ENCODE data around the gene PCBP3. TPM values are rescaled to one million over a fixed set of nuclear protein-coding genes. Genes with fewer than 3 reads are reported as not detected.
A peak's percentile ranks its signal among the peaks of the same experiment; 100 is the strongest.

The PCBP3 gene
- total RNA-seq, 1 experiment from 2014 or later, result 1.4 TPM

- Mint-ChIP-seq H3K4me1 (ENCODE audit: low read depth, unreplicated experiment) (no peaks in the 10 kb centered on the region), H3K27me3 (ENCODE audit: unreplicated experiment) (peaks cover 4% of the 10 kb centered on the region), H3K4me3 (ENCODE audit: low read depth, unreplicated experiment) (no peak overlapping the region), H3K9me3 (ENCODE audit: low read depth, unreplicated experiment) (no peaks in the 10 kb centered on the region), H3K36me3 (ENCODE audit: insufficient read depth, unreplicated experiment) (no peaks in the 10 kb centered on the region), H3K27ac (ENCODE audit: unreplicated experiment) (no peak overlapping the region)
- CTCF ChIA-PET, result interaction anchor here (0.6 kb wide), 1 partner anchor 22 kb away, joined by 6 read pairs; no protein-coding TSS in a partner anchor
- TF ChIP-seq CTCF (IDR thresholded peaks at IDR 0.05; ENCODE audit: unreplicated experiment), result no peak
- DNase-seq, result no peak
- no TSS peak for BruUV-seq (replicated peaks)
- intact Hi-C loops (cut with micrococcal nuclease; ENCODE audit: unreplicated experiment), result no loop called here
Observed at GRCh38 chr21:45920824-45921600, 277.5 kb downstream of the PCBP3 start.

- intact Hi-C loops (cut with micrococcal nuclease; ENCODE audit: unreplicated experiment), result no loop called here
- H3K36me3 Mint-ChIP-seq (ENCODE audit: insufficient read depth, unreplicated experiment), result no peaks in the 10 kb centered on the region
- DNase-seq, result no peak
- TF ChIP-seq CTCF (IDR thresholded peaks at IDR 0.05; ENCODE audit: unreplicated experiment), result no peak
- no TSS peak for BruUV-seq (replicated peaks)
- peaks cover 13% of the 10 kb centered on the region for H3K27me3 Mint-ChIP-seq (ENCODE audit: unreplicated experiment)
- H3K27ac Mint-ChIP-seq (ENCODE audit: unreplicated experiment), result no peak overlapping the region
- H3K9me3 Mint-ChIP-seq (ENCODE audit: low read depth, unreplicated experiment), result no peaks in the 10 kb centered on the region
- H3K4me3 Mint-ChIP-seq (ENCODE audit: low read depth, unreplicated experiment), result no peak overlapping the region
- no peaks in the 10 kb centered on the region for H3K4me1 Mint-ChIP-seq (ENCODE audit: low read depth, unreplicated experiment)
- CTCF ChIA-PET, result no interaction called here
Observed at GRCh38 chr21:45921917-45922316, 278.4 kb downstream of the PCBP3 start.

- Mint-ChIP-seq H3K27me3 (ENCODE audit: unreplicated experiment) (peaks cover 20% of the 10 kb centered on the region), H3K4me3 (ENCODE audit: low read depth, unreplicated experiment) (no peak overlapping the region), H3K9me3 (ENCODE audit: low read depth, unreplicated experiment) (no peaks in the 10 kb centered on the region), H3K4me1 (ENCODE audit: low read depth, unreplicated experiment) (no peaks in the 10 kb centered on the region), H3K27ac (ENCODE audit: unreplicated experiment) (no peak overlapping the region), H3K36me3 (ENCODE audit: insufficient read depth, unreplicated experiment) (no peaks in the 10 kb centered on the region)
- no peak for DNase-seq
- BruUV-seq (replicated peaks), result no TSS peak
- TF ChIP-seq CTCF (IDR thresholded peaks at IDR 0.05; ENCODE audit: unreplicated experiment), result no peak
- CTCF ChIA-PET, result no interaction called here
- intact Hi-C loops (cut with micrococcal nuclease; ENCODE audit: unreplicated experiment), result no loop called here
Observed at GRCh38 chr21:45922648-45923047, 279.1 kb downstream of the PCBP3 start.

- H3K27ac Mint-ChIP-seq (ENCODE audit: unreplicated experiment), result no peak overlapping the region
- CTCF ChIA-PET, result no interaction called here
- peak; percentile 51 for TF ChIP-seq CTCF (IDR thresholded peaks at IDR 0.05; ENCODE audit: unreplicated experiment)
- no peaks in the 10 kb centered on the region for H3K9me3 Mint-ChIP-seq (ENCODE audit: low read depth, unreplicated experiment)
- BruUV-seq (replicated peaks), result no TSS peak
- no peaks in the 10 kb centered on the region for H3K36me3 Mint-ChIP-seq (ENCODE audit: insufficient read depth, unreplicated experiment)
- peaks cover 23% of the 10 kb centered on the region for H3K27me3 Mint-ChIP-seq (ENCODE audit: unreplicated experiment)
- DNase-seq, result peak; percentile 54
- intact Hi-C loops (cut with micrococcal nuclease; ENCODE audit: unreplicated experiment), result no loop called here
- H3K4me3 Mint-ChIP-seq (ENCODE audit: low read depth, unreplicated experiment), result no peak overlapping the region
- H3K4me1 Mint-ChIP-seq (ENCODE audit: low read depth, unreplicated experiment), result no peaks in the 10 kb centered on the region
Observed at GRCh38 chr21:45923146-45923545, 279.6 kb downstream of the PCBP3 start.
